Measurements from ENCODE around the gene TEX54.
"Not testable (repeated sequence)": the region's sequence is repeated elsewhere in the genome, so short reads cannot be mapped to it uniquely, and the experiment has no call there.

The TEX54 gene

DNA sequence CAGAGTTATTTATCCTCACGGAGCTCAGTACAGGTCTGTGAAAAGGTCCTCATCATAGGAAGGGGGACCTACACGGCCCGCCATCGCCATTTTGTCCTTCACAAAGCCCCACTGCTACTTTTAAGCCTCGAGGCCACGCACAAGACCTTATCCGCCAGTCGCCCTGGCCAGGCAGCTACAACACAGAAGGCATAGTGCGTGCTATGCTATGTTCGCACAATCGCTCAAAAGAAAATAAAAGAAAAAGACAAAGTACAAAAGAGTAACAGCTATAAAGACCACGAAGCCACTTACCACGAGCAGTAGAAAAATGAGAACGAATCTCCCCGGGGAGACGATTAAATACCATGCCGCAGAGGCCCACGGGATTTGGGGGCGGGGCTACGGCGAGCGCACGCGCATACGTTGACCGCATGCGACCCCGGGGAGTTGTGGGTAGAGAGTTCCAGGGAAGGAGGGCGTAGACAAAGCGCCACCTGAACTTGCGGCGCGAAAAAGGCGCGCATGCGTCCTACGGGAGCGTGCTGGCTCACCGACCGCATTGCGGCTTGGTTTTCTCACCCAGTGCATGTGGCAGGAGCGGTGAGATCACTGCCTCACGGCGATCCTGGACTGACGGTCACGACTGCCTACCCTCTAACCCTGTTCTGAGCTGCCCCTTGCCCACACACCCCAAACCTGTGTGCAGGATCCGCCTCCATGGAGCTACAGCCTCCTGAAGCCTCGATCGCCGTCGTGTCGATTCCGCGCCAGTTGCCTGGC lies 23.1 kb upstream of the TEX54 start:
- peak; percentile 98 for DNase-seq (ENCODE audit: low read depth)

DNA sequence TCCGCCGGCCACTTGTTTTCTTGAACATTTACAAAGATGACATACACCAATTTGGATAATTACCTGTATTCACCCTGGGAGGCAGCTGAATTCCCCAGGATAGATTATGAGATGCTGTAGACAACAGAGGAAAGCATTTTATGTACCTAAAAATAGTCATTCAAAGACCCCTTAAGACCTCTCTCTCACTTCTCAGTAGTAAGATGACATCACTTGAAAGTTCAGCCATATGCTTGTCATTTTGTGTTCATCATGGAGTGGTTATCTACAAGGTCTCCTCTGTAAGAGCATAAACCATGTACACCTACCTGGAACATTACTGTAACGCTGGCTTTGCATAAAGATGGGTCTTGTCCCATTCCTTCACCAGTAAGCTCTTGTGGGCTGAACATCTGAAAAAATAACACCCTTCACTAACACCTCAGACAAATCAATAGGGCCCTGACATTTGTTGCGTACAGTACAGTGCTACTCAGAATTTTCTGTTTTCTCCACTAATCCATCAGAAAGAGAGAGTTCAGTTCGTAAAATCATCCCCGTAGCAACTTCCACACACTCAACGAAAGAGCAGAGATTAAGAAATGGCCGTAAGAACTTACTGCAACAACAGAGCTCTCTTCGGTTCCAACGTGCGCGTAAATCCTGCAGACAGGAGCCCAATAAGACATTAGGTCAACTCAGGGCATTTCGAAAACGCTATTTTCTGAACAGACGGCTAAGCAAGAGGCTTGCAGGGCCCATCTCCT lies 22.4 kb upstream of the TEX54 start:
- DNase-seq (ENCODE audit: low read depth): no peak

DNA sequence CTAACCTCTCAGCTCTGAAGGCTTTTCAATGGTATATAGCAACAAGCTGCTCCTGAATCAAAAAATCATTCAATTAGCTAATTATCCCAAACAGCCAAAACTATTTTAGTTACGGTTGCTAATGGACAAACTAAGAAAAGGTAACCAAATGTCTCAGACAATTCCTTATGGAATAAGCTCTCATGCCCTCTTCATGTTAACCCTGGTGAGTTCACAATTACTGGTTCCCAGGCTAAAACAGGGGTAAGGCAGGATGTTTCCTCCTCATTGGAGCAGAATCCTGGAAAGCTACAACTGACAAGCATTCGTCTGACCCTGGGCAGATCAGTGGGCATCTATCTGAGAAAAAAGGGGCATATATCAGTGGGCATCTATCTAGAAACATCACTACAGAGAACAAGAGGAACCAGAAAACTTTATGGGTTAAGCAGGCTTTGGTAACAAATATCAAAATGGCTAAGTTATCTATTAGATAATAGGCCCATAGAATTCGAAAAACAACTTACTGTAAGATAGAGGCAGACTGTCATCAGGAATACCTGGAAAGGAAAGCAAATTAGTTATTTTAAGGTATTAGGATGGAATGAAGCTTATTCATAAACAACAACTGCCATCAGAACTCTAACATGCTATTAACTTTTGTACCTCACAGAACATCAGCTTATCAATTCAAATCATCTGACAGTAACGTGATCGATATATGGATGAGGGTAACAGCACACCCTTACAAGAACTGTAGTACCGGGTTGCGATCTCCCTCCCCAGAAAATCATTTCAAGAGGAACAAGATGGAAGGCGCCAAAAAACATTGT lies 21.6 kb upstream of the TEX54 start:
- no peak for DNase-seq (ENCODE audit: low read depth)

DNA sequence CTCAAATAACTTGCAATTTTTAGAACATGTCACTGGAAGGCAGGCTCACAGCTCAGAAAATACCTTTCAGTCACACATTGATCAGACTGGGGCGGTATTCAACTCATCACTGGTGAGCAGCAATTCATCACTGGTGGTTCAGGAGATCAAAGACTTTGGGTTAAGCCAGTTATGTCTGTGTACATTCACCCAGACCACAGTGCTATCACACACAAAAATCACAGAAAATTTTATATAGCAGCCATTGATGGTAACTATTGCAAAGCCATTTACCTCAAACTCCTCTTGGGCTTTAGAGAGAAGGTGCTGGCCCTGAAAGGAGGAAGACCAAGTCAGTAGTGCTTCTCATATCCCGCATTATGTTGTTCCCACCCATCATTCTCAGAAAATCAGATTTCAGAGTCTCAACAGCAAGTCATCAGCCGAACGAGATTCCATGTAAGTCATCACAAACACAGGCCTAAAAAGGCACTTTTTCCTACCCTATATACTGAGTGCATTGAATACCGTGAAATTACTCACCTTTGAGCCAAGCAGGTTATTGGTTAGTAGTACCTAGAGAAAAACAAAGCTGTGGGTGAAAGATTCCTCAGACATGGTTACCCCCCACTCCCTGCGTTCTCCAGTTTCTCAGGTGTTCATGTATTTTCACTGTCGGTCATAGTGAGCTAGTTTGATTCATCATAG lies 20.8 kb upstream of the TEX54 start:
- no peak for DNase-seq (ENCODE audit: low read depth)

DNA sequence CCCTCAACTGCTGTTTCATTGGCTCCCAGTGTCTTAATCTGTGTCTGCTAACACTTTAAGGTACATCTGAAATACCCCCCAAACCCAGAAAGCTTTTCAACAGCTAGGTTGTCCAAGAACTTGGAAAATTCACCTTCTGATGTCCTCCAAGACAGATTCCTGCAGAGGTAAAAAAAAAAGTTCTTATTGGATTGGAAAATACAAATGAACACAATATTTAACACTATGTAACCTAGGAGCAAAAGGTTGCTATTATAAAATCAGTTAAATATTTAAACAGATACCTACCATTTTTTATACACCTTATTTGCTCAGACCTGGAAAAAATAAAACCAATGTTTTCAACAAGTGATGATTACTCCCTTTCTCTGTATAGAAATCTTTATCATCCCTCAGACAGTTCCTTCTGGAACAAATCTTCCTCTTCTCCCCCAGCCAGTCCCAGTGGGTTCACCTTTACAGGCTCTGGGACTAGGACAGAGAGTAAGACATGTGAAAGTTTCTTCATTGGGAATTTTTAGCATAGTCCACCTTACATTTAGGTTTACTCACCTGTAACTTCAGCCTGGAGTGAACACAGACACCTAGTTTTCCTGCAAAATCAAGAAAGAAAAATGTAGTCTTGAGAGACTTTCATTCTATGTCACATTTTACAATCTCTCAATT lies 20.0 kb upstream of the TEX54 start:
- no peak for DNase-seq (ENCODE audit: low read depth)

DNA sequence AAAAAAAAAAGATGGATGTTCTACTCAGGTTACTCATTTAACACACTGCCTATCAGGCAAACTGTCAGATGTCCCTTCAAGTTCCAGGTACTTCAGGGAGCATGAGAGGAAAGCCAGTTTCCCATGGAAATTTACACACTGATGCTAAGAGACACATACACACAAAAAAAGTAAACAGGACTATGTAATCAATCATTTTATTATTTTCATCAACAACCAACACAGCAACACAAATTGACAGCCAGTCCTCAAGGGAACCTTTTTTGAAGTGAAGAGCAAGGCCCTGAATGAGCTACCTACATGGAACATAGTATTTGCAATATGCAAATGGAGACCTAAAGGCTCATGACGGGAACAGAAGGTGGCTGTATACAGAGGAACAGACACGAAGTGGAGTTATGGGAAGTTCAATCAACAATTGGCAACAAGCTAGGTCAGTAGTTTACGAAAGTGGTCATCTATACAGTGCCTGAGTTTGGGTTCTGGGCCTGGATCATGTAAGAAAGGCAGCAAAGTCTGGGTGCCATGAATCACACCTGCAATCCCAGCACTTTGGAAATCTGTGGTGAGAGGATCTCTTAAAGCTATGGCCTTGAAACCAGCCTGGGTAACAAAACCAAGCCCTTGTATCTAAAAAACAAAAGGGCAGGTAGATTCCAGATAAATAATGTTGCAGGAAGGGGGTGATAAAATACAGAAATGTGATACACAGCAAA lies 19.3 kb upstream of the TEX54 start:
- DNase-seq (ENCODE audit: low read depth): no peak

DNA sequence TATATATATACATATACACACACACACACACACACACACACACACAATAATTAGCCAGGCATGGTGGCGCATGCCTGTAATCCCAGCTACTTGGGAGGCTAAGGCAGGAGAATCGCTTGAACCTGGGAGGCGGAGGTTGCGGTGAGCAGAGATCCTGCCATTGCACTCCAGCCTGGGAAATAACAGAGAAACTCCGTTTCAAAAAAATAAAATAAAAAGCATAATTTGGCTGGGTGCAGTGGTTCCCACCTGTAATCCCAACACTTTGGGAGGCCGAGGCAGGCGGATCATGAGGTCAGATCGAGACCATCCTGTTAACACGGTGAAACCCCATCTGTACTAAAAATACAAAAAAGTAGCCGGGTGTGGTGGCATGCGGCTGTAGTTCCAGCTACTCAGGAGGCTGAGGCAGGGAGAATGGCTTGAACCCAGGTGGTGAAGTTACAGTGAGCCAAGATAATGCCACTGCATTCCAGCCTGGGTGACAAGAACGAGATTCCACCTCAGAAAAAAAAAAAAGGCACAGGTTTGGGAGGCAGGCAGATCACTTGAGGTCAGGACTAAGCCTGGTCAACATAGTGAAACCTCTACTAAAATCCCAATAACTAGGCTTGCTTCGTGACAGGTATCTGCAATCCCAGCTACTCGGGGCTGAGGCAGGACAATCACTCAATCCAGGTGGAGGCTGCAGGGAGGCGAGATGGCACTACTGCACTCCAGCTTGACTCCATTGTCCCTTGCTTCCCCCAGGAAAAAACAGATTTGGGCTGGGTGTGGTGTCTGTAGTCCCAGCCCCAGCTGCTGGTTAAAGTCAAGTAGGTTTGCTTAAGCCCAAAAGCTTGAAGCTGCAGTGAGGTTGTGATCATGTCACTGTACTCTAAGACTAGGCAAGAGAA lies 18.5 kb upstream of the TEX54 start:
- DNase-seq (ENCODE audit: low read depth): no peak

DNA sequence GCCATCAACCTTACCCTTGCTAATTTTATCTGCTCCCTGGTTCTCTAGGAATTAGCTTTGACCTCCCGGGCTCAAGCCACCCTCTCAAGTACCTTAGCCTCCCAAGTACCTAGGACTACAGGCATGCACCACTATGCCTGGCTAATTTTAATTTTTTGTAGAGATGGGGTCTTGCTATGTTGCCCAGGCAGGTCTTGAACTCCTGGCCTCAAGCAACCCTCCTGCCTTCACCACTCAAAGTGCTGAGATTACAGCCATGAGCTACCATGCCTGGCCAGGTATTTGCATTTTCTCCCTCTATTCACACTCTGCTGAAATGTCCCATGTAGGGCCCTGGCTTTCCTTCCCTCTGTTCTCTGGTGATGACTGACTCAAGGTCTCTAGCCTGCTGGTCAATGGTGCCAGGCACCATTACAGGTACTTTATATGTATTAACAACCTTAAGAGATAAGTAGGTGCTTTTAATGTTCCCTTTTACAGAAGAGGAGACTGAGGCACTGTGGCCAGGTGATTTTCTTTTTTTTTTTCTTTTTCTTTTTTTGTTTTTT lies 15.2 kb upstream of the TEX54 start:
- no peak for DNase-seq (ENCODE audit: low read depth)

DNA sequence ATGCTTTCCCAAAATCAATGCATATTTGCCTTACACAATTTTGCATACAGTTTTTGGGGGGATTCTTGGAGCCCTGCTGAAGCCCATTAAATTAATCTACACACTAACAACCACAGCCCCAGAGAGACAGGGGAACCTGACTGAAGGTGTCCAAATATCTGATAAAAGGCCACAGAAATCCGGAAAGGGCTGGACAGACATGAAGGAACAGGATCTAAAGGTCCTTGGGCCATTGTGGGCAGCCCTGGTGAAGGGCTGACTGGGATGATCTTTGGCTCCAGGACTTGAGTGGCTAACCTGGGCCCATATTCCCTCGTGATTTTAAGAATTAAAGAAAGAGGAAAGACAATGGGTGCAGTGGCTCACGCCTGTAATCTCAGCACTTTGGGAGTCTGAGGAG lies 13.5 kb upstream of the TEX54 start:
- DNase-seq (ENCODE audit: low read depth): no peak

DNA sequence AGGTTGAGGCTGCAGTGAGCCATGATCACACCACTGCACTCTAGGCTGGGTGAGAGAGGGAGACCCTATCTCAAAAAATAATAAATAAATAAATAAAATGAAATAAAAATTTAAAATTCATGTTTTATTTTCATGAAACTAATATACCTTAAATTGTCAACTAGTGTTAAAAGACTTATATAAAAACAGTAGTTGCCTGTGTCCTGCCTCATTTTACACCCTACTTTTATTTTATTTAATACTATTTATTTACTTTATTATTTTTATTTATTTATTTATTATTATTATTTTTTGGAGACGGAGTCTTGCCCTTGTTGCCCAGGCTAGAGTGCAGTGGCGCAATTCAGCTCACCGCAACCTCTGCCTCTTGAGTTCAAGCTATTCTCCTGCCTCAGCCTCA lies 11.5 kb upstream of the TEX54 start:
- no peak for DNase-seq (ENCODE audit: low read depth)

DNA sequence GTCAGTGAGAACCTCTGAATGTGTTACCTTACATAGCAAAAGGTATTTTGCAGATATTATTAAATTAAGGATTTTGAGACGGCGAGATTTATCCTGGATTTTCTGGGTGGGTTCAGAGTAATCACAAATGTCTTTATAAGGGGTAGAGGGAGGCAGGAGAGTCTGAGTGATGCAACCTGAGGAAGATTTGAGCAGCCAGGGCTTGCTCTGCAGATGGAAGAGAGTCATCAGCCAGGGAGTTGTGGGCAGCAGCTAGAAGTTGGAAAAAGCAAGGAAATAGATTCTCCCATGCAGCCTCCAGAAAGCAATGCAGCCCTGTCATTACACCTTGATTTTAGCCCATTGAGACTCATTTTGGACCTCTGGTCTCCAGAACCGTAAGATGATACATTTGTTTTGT lies 10.8 kb upstream of the TEX54 start:
- DNase-seq (ENCODE audit: low read depth): no peak

DNA sequence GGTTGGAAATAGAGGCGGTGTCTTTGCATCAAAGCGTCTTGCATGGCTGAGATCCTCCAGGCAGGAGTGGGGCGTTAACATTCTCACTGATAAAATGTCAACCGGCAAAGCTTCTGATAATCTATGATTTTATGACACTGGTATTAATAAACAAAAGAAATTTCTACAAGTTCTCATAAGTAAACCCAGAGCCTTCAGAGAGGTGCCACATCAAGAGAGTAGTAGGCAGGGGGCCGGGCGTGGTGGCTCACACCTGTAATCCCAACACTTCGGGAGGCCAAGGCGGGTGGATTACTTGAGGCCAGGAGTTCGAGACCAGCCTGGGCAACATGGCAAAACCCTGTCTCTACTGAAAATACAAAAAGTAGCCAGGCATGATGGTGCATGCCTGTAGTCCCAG lies 10.2 kb upstream of the TEX54 start:
- DNase-seq (ENCODE audit: low read depth): not testable (repeated sequence)

DNA sequence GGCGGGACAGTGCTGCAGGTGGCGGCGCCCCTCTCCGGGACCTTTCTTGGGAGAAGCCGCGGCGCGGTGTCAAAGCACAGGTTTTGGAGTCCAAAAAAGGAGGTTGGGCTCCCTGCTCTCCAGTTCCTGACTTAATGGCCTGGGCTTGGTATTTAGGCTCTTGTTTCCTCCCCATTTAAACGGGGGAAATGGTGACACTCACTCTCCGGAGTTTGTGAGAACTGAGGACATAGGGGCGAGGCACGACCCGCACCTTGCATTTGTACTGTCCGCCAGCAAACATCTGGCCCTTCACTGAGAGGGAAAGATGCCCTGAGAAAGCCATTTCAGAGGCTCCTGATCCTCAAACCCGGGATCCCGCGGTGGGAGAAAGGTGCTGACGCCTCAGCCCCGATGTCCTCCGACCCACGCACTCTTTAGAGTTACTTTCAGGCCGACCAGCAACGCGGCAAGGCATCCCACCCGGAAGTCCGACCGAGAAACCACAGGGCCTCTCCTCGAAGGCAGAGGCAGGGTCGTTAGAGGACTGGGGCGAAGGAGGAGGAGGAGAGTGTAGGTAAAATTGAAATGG lies 9.6 kb upstream of the TEX54 start:
- no peak for DNase-seq (ENCODE audit: low read depth)

DNA sequence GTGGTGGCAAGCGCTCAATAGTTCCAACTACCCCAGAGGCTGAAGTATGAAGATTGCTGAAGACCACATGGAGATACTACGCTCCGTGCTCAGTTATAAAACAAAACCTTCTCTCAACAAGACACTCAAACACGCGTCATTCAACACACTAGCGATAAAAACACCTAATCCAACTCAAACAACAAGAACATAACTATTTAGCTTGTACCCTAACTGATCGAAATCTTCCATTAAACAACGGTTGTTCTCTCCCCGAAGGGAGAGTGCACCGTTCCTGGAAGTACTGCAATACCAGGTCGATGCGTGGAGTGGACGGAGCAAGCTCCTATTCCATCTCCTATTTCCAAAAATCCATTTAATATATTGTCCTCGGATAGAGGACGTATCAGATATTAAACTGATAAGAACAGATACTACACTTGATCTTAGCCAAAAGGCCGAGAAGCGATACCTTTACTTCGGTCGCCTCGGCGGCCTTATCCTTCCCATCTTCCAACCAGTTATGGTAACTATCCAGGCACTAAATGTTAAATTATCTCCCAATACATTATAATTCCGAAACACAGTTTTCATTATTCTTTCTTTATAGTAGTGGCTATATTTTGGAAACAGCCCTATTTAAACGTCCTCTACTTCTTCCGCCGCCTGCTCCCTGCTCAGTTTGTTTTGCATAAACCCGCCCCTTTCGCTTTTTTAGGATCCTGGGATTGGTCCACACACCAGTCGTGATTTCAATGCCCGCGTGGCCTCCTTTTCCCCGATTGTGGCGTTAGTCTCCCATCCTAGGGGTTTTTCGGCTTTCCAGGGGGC lies 8.9 kb upstream of the TEX54 start:
- DNase-seq (ENCODE audit: low read depth): no peak

DNA sequence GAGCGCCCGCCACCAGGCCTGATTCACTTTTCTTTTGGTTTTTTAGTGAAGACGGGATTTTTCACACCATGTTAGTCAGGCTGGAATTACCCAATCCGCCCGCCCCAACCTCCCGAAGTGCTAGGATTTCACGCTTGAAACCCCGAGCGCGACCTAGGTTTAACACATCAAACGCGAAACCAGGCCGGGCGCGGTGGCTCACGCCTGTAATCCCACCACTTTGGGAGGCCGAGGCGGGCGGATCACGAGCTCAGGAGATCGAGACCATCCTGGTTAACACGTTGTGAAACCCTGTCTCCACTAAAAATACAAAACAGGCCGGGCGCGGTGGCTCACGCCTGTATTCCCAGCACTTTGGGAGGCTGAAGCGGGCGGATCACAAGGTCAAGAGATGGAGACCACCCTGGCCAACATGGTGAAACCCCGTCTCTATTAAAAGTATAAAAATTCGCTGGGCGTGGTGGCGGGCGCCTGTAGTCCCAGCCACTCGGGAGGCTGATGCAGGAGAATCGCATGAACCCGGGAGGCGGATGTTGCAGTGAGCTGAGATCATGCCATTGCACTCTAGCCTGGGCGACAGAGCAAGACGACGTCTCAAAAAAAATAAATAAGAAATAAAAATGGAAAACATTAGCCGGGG lies 8.2 kb upstream of the TEX54 start:
- DNase-seq (ENCODE audit: low read depth): peak; percentile 67

DNA sequence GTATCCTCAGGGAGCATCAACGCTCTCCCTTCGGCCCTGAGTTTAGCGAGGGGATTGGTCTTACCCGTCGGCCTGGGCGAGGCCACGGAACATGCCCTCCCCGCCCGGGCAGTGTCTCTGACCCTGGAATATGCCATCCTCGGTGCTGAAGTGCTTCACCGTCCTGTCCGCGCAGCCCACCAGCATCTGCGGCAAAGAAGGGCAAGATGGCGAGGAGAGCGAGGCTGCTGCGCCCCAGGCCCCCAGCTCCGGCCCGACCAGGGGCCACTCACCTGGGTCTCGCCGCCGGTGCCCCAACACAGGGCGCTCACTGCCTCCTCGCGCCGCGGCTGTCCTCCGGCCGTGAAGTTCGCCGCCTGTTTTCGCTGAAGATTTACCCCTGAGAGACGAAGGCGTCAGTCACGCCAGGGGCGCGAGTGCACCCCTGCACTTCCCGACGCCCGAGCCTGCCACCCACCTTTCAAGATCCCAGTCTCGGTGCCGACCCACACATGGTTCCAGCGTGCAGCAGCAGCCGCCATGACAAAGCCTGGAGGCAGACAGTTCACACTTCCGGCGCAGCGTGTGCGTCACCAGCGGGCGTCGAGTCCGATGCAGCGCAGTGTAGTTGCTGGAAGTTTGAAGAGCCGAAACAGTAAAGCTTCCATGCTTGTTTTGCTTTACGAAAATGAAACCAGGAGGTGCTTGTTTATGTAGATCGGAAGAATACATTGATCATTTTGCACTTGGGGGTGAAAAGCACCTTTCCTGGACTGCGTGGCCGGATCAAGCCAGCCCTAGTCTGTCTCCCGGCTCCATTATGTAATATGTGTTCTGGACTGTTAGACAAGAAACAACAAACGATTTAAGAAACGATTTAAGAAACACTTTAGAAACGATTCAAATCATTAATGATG lies 6.7 kb upstream of the TEX54 start, which contains the start of gene WDR74:
Gene WDR74, minus strand, starts transcription at position 541 of the 896 bp plus-strand sequence. Its CDS starts 20 bp downstream, at position 521.
- DNase-seq (ENCODE audit: low read depth): peak; percentile 80

DNA sequence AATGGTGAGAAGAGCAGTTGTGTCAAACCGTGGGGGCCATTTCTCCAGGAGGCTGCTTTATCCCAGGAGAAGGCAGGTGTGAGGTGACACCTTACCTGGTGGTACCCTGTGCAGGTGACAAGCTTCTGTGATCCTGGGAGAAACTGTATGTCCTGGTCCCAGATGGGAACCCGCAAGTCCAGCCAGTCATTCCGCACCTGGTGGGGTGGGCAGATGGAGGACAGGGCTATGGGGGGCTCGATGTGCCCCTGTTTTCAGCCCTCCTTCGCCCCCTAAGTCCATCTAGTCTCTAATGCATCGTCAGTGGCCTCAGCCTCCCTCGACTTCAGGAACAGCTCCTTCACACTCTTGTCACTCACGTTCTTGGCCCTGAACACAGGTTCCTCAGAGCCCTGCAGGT lies 2.7 kb upstream of the TEX54 start:
- DNase-seq (ENCODE audit: low read depth): no peak

Measured in stimulated activated CD8-positive, alpha-beta memory T cell treated with anti-CD3 and anti-CD28 coated beads, Interleukin-15, amount 100 ng/mL, for 24 hours (primary cell).